GM12865 (cell line): ENCODE measurements around the gene IFRD1.

Experiments
- DNase-seq: peaks from one replicate; pipeline ENCODE4 v3.0.0; 2010; ENCODE audit warnings: low read depth
- H3K4me3 ChIP-seq: 2 replicates; pipeline ENCODE4 v1.5.1; 2011; ENCODE audit warnings: mild to moderate bottlenecking, low read depth, low read length, control low read depth
- TF ChIP-seq, protein P1 (sequence below): IDR thresholded peaks from 2 replicates; pipeline ENCODE4 v1.5.1; 2011; ENCODE audit warnings: low read length, control low read depth, low read depth, inconsistent platforms; ENCODE audit not compliant: insufficient read depth; ENCODE audit errors: missing control alignments

The IFRD1 gene

DNA sequence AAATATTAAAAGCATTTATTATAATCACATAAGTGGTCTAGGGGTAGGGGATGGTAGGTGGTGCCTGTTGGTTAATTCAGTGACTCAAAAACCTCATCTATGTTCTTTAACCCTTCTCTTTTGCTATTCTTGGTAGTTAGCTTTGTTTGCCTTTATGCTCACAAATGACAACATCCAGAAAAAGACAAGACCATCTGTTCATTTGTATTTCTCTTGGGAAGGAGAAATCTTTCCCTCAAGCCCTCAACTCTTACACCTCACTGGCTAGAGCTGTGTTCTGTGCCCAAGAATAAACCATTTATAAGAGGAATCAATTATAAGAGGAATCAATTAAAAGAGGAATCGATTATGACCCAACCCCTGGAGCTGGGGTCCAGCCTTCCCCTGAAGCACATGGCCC is 10.8 kb upstream of the IFRD1 start:
- H3K4me3 ChIP-seq, result no peak overlapping the region
- TF ChIP-seq, protein P1, sequence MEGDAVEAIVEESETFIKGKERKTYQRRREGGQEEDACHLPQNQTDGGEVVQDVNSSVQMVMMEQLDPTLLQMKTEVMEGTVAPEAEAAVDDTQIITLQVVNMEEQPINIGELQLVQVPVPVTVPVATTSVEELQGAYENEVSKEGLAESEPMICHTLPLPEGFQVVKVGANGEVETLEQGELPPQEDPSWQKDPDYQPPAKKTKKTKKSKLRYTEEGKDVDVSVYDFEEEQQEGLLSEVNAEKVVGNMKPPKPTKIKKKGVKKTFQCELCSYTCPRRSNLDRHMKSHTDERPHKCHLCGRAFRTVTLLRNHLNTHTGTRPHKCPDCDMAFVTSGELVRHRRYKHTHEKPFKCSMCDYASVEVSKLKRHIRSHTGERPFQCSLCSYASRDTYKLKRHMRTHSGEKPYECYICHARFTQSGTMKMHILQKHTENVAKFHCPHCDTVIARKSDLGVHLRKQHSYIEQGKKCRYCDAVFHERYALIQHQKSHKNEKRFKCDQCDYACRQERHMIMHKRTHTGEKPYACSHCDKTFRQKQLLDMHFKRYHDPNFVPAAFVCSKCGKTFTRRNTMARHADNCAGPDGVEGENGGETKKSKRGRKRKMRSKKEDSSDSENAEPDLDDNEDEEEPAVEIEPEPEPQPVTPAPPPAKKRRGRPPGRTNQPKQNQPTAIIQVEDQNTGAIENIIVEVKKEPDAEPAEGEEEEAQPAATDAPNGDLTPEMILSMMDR, result no peak
- DNase-seq, result no peak

GRCh38 chr7:112442210-112442609 is 8.1 kb upstream of the IFRD1 start:
- DNase-seq, result no peak
- no peak overlapping the region for H3K4me3 ChIP-seq
- TF ChIP-seq, protein P1, result no peak

DNA sequence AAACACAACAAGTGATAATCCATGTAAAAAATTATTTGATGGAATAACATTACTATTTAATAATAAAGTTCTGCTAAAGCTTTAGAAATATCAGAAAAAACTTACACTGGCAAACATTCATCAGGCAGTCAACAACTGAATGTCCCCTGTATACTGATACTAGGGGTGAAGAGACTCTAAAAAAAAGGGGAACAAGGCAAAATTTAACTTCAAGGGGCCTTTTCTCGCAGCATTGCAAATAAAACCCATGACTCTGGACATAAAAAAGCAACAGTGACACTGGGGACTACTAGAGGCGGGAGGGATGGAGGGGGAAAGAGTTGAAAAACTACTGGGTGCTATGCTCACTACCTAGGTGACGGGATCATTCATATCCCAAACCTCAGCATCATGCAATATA is 5.8 kb upstream of the IFRD1 start:
- no peak for DNase-seq
- no peak overlapping the region for H3K4me3 ChIP-seq
- TF ChIP-seq, protein P1, result no peak

GRCh38 chr7:112446431-112446830 is 3.8 kb upstream of the IFRD1 start:
- TF ChIP-seq, protein P1, result no peak
- no peak overlapping the region for H3K4me3 ChIP-seq
- DNase-seq, result no peak

GRCh38 chr7:112447406-112447805 is 2.9 kb upstream of the IFRD1 start:
- TF ChIP-seq, protein P1, result no peak
- H3K4me3 ChIP-seq, result no peak overlapping the region
- DNase-seq, result no peak

GRCh38 chr7:112448381-112448780 is 1.9 kb upstream of the IFRD1 start:
- no peak for DNase-seq
- TF ChIP-seq, protein P1, result no peak
- no peak overlapping the region for H3K4me3 ChIP-seq

DNA sequence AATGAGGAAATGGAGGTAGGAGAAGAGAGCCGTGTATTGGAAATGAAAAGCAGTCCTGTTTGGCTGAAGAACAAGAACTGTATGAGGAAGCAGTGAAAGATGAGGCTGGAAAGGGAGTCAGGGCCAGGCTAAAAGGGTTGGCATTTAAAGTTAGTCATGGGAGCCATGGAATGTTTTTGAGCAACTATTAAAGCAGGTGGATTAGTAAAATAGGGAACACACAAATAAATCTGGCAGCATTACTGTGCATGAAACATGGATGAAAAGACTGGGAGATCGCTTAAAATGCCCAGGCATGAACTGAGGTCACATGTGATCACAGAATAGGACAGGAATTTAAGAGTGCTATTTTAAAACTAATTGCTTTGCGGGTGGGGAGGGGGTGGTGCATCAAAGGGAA is 1.4 kb upstream of the IFRD1 start:
- H3K4me3 ChIP-seq, result no peak overlapping the region
- TF ChIP-seq, protein P1, result no peak
- DNase-seq, result no peak
